Mesodermal cell (in vitro differentiated cells): ENCODE results near the gene SLIT1.

ENCODE experiments used
- H3K27ac ChIP-seq: 2 replicates; pipeline ENCODE4 v1.7.0; 2013; ENCODE audit warnings: mild to moderate bottlenecking, low read depth, low read length, moderate library complexity; ENCODE audit not compliant: severe bottlenecking
- H3K36me3 ChIP-seq: 2 replicates; pipeline ENCODE4 v1.7.1; 2013; ENCODE audit warnings: mild to moderate bottlenecking, low read length, moderate library complexity; ENCODE audit not compliant: control insufficient read depth, insufficient read depth
- H3K4me1 ChIP-seq: one replicate; pipeline ENCODE4 v1.7.1; 2013; ENCODE audit warnings: mild to moderate bottlenecking, low read length; ENCODE audit not compliant: insufficient read depth, control insufficient read depth, poor library complexity, severe bottlenecking
- H3K4me3 ChIP-seq: 2 replicates; pipeline ENCODE4 v1.7.0; 2013; ENCODE audit warnings: low read length, control low read depth, mild to moderate bottlenecking; ENCODE audit not compliant: insufficient read depth, poor library complexity, severe bottlenecking; ENCODE audit errors: extremely low read depth
- H3K9me3 ChIP-seq: 2 replicates; pipeline ENCODE4 v1.7.1; 2013; ENCODE audit warnings: mild to moderate bottlenecking, low read length, moderate library complexity; ENCODE audit not compliant: control insufficient read depth
- WGBS, 2 experiments: methylation state at CpG; one replicate each; pipeline ENCODE4 v1.1.5; 2013; ENCODE audit warnings: missing lambda C conversion rate in 2 of 2; ENCODE audit not compliant: insufficient coverage in 2 of 2; 5-methylcytosine and 5-hydroxymethylcytosine counted together

The SLIT1 gene

DNA sequence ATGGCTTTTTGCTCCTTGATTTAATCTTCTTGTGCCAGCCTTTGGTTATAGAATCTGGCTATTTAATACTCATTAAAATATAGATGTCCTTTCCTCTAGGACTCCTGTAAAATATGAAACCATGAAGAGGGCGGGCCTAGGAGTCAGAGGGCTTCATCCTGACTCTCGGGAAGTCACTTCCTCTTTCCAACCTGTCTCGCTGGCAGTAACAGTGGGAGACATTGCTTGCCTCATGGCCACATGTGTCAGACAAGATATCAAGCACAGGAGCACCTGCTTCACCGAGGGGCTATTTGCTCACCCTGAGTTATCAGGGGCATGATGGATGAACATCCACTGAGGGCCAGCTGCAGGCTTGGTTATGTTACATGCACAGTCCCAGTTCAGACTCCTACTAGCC lies 31.0 kb downstream of the SLIT1 start:
- Histone ChIP-seq H3K36me3 (no peaks in the 10 kb centered on the region), H3K27ac (no peak overlapping the region), H3K4me1 (peaks cover 6% of the 10 kb centered on the region), H3K9me3 (no peaks in the 10 kb centered on the region), H3K4me3 (no peak overlapping the region)
- WGBS, 2 experiments, result 90 to 93% methylated on average over 3 to 4 of the region's 4 CpGs

- Histone ChIP-seq H3K4me1 (peaks cover 9% of the 10 kb centered on the region), H3K4me3 (no peak overlapping the region), H3K27ac (no peak overlapping the region), H3K36me3 (no peaks in the 10 kb centered on the region), H3K9me3 (no peaks in the 10 kb centered on the region)
- WGBS, 2 experiments, result 92 to 100% methylated on average over 2 to 4 of the region's 4 CpGs
These were observed 31.6 kb downstream of the SLIT1 start for GRCh38 chr10:97154162-97154561.

DNA sequence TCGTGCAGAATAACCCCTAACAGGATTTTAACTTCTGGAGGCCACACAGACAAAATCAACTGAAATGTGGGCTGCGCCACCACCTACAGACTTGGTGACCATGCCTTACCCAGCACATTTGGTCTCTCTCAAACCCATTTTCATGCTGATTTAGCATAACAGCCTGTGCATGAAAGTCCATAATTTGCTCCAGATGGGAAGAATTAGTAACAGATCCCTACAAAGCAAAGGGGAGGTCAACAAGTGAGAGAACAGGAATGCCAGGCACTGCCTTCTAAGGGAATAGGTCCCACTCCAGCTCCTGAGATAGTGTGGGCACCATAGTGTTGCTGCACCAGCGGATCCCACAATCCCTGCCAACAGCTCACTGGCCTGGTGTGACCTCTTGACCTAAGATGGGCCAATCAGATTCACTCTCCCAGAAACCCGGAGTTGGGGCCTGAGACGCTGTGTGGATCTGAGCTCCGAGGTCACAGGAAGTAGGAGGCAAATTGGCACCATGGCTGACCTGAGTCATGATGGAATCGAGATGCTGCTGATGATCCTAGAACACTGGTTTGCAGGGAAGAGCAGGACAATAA lies 32.4 kb downstream of the SLIT1 start:
- Histone ChIP-seq H3K9me3 (no peaks in the 10 kb centered on the region), H3K27ac (no peak overlapping the region), H3K4me3 (no peak overlapping the region), H3K36me3 (no peaks in the 10 kb centered on the region), H3K4me1 (peaks cover 11% of the 10 kb centered on the region)
- 85 to 97% methylated on average over 7 of the region's 7 CpGs for WGBS, 2 experiments

DNA sequence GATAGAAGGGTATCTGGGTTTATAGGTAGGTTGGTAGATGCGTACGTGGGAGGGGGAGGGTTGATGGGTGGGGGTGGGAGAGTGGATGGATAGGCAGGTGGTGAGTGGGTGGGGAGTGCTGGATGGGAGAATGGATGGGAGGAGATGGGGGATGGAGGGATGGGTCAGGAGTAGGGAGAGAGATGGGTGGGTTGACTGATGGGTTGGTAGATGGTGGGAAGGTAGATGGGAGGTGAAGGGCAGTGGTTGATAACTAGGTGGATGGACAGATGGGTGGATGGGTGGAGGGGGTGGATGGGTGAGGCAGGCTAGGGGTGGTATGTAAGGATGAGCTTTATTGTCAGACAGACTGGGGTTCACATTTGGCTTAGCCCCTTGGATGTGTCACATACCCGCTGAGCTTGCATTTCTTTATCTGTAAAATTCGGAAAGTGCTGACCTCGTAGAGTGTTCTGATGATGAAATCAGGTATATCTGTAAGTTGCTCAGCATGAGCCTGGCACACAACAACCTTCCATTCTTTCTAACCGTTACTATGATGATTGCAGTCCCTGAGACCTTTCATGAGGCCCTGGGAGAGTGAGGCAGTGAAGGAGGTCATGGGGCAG lies 34.3 kb downstream of the SLIT1 start:
- Histone ChIP-seq H3K36me3 (no peaks in the 10 kb centered on the region), H3K4me3 (no peak overlapping the region), H3K4me1 (peaks cover 11% of the 10 kb centered on the region), H3K27ac (no peak overlapping the region), H3K9me3 (no peaks in the 10 kb centered on the region)
- 96 to 97% methylated on average over 4 of the region's 6 CpGs for WGBS, 2 experiments

DNA sequence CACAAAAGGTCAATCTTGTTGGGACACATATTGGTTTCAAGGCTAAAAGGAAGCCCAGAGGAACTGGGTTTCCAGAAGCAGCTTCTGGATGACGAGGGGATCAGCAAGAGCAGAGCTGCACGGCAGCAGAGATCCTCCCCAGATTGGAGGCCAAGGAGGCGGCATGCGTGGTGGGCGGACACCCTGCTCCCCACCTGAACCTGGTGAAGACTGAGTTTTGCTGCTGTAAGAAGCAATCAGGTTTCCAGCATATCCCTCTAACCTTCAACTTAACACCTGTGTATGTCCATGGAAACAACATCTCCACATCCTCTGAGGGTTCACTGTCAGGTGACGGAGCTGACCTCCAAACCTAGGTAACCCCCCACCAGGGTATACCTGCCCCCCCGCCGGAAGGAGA lies 35.1 kb downstream of the SLIT1 start:
- H3K9me3 ChIP-seq, result no peaks in the 10 kb centered on the region
- peak overlapping the region; percentile 43 for H3K27ac ChIP-seq
- H3K4me3 ChIP-seq, result no peak overlapping the region
- 77 to 89% methylated on average over 3 to 4 of the region's 8 CpGs for WGBS, 2 experiments
- peaks cover 11% of the 10 kb centered on the region for H3K4me1 ChIP-seq
- H3K36me3 ChIP-seq, result no peaks in the 10 kb centered on the region

GRCh38 chr10:97150013-97150595 lies 35.7 kb downstream of the SLIT1 start:
- Histone ChIP-seq H3K4me1 (peaks cover 11% of the 10 kb centered on the region), H3K9me3 (no peaks in the 10 kb centered on the region), H3K36me3 (no peaks in the 10 kb centered on the region), H3K27ac (peak overlapping the region; percentile 77), H3K4me3 (no peak overlapping the region)
- 68 to 71% methylated on average over 3 to 7 of the region's 10 CpGs for WGBS, 2 experiments

- Histone ChIP-seq H3K4me3 (no peak overlapping the region), H3K4me1 (peaks cover 11% of the 10 kb centered on the region), H3K36me3 (no peaks in the 10 kb centered on the region), H3K9me3 (no peaks in the 10 kb centered on the region), H3K27ac (peak overlapping the region; percentile 41)
- WGBS, 2 experiments, result 85 to 86% methylated on average over 12 to 14 of the region's 16 CpGs
These were observed 36.7 kb downstream of the SLIT1 start for GRCh38 chr10:97149079-97149531.

DNA sequence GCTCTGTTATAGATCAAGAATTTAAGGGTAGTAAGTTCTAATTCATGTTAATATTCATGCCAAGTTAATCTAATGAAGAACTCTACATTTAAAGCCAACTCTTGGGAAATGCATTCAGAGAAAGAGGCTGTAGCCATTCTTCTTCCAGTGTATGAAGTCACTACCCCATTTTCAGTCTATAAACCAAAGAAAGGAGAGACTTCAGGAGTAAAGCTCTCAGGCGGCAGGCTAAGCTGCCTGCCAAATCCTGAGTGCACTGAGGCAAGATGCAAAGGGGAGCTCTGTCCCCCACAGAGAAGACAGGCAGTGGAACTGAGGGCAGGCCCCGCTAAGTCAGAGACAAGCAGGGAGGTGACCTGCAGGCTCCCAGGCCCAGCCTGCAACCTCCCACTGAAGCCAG lies 41.5 kb downstream of the SLIT1 start:
- Histone ChIP-seq H3K4me3 (no peak overlapping the region), H3K27ac (no peak overlapping the region), H3K4me1 (peaks cover 10% of the 10 kb centered on the region), H3K36me3 (no peaks in the 10 kb centered on the region), H3K9me3 (no peaks in the 10 kb centered on the region)
- WGBS, 2 experiments, result 81 to 100% methylated on average over 2 of the region's 2 CpGs

GRCh38 chr10:97142834-97143233 lies 42.9 kb downstream of the SLIT1 start:
- H3K4me3 ChIP-seq, result no peak overlapping the region
- no peaks in the 10 kb centered on the region for H3K9me3 ChIP-seq
- 100% methylated on average over 1 of the region's 2 CpGs; no CpG with 5 or more reads in 1 of the 2 experiments for WGBS, 2 experiments
- no peaks in the 10 kb centered on the region for H3K36me3 ChIP-seq
- no peak overlapping the region for H3K27ac ChIP-seq
- peaks cover 13% of the 10 kb centered on the region for H3K4me1 ChIP-seq

- Histone ChIP-seq H3K4me1 (peaks cover 13% of the 10 kb centered on the region), H3K9me3 (no peaks in the 10 kb centered on the region), H3K27ac (peak overlapping the region; percentile 64), H3K4me3 (no peak overlapping the region), H3K36me3 (no peaks in the 10 kb centered on the region)
- WGBS, 2 experiments, result 40 to 48% methylated on average over 16 to 17 of the region's 23 CpGs
These were observed 44.6 kb downstream of the SLIT1 start for GRCh38 chr10:97140902-97141745.
